Kidney epithelial cell (primary cell): ENCODE measurements around the gene KLK7. TPM values are rescaled to one million over a fixed set of nuclear protein-coding genes. Genes with fewer than 3 reads are reported as not detected.

Experiments
- DNase-seq: peaks from one replicate; pipeline ENCODE4 v3.0.0-alpha.2; 2010; ENCODE audit warnings: low read depth
- H3K27me3 ChIP-seq: 2 replicates; pipeline ENCODE4 v1.6.0; 2011; ENCODE audit warnings: low read length; ENCODE audit not compliant: control insufficient read depth, insufficient read depth
- H3K36me3 ChIP-seq: 2 replicates; pipeline ENCODE4 v1.5.1; 2011; ENCODE audit warnings: low read length; ENCODE audit not compliant: control insufficient read depth, insufficient read depth
- H3K4me3 ChIP-seq: 2 replicates; pipeline ENCODE4 v1.5.1; 2011; ENCODE audit warnings: low read depth, mild to moderate bottlenecking, control low read depth, low read length
- total RNA-seq: library from RNA; depleted of rRNA; stranded (reverse); fragments of >200 nt; gene quantifications from 2 replicates; pipeline ENCODE4 v1.2.3, GENCODE V29; 2015
- TF ChIP-seq, protein P1 (sequence below): IDR thresholded peaks from 2 replicates; pipeline ENCODE4 v1.5.1; 2011; ENCODE audit warnings: mild to moderate bottlenecking, moderate library complexity, low read length, control low read depth, inconsistent platforms; ENCODE audit not compliant: insufficient read depth, poor library complexity, severe bottlenecking

KLK7 gene
- total RNA-seq, 1 donor from 2014 or later = 18.7 TPM

DNA sequence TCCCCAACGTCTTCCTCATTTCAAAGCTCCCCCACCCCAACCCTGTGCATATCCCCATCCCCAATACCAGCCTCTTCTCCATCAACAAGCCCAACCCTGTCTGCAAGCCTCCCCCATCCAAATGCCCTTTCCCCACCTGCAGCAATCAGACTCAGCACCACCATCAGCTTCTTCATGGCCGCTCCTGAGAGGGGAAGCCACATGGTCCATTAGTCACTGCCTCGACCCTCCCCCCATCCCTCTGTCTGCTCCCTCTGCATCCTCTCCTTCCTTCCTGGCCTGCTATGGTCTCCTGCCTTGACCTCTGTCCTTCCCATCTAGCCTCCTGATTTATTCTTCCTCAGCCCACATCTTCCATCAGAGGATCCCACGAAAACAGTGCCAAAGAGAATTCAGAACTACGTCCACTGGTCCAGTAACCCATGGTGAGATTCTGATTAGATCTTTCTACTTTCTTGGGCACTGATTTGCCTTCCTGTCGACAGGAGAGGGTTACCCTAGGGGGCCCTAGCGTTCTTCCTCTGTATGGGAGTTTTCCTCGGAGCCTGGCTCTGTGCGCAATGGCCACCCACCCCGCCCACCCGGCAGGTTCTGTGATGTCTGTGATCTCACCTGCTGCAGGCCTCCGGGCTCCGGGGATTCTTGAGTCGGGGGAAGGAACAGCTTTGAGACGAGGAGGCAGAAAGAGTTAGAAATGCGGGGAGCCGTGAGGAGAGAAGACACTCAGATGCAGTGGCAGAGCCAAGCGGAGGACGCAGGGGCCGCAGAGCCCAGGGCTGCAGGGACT, 15.6 kb downstream of the KLK7 start:
- H3K27me3 ChIP-seq = no peaks in the 10 kb centered on the region
- no peak for DNase-seq
- TF ChIP-seq, protein P1, sequence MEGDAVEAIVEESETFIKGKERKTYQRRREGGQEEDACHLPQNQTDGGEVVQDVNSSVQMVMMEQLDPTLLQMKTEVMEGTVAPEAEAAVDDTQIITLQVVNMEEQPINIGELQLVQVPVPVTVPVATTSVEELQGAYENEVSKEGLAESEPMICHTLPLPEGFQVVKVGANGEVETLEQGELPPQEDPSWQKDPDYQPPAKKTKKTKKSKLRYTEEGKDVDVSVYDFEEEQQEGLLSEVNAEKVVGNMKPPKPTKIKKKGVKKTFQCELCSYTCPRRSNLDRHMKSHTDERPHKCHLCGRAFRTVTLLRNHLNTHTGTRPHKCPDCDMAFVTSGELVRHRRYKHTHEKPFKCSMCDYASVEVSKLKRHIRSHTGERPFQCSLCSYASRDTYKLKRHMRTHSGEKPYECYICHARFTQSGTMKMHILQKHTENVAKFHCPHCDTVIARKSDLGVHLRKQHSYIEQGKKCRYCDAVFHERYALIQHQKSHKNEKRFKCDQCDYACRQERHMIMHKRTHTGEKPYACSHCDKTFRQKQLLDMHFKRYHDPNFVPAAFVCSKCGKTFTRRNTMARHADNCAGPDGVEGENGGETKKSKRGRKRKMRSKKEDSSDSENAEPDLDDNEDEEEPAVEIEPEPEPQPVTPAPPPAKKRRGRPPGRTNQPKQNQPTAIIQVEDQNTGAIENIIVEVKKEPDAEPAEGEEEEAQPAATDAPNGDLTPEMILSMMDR = no peak
- H3K36me3 ChIP-seq = no peaks in the 10 kb centered on the region
- peak overlapping the region; percentile 13 for H3K4me3 ChIP-seq

DNA sequence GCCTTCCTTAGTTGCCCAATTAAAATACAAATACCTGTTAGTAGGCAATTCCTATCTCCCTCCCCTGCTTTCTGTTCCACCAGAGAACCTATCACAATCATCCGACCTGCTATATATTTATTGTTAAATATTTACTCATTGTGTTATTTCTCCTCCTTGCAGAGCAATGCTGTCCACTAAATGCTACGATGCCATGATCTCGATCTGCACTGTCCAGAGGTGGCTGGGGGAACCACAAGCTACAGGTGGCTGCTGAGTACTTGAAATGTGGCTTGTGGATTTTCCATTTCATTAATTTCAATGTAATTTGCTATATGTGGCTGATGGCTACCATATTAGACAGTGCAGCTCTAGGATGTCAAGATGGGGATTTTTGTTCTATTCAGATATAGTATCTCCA, 19.5 kb downstream of the KLK7 start:
- H3K36me3 ChIP-seq = no peaks in the 10 kb centered on the region
- DNase-seq = no peak
- no peak overlapping the region for H3K4me3 ChIP-seq
- TF ChIP-seq, protein P1 = no peak
- no peaks in the 10 kb centered on the region for H3K27me3 ChIP-seq

DNA sequence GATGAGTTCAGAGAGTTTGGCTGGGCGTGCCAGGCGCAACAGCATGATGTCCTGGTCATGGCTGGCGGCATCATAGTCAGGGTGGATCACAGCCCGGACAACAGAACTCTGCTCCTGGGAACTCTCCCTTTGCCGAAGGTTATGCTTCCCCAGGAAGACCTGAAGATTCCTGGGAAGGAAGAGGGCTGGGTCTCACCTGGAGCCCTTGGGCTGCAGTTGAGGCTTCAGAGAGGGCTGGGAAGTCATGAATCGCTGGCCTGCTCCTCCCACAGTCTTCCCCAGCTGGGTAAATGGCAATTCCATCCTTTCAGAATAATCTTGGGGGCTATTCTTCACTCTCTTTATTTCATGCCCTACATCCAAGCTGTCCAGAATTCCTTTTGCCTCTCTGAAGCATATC, 20.3 kb downstream of the KLK7 start:
- DNase-seq = no peak
- H3K36me3 ChIP-seq = no peaks in the 10 kb centered on the region
- H3K4me3 ChIP-seq = no peak overlapping the region
- no peaks in the 10 kb centered on the region for H3K27me3 ChIP-seq
- TF ChIP-seq, protein P1 = no peak

DNA sequence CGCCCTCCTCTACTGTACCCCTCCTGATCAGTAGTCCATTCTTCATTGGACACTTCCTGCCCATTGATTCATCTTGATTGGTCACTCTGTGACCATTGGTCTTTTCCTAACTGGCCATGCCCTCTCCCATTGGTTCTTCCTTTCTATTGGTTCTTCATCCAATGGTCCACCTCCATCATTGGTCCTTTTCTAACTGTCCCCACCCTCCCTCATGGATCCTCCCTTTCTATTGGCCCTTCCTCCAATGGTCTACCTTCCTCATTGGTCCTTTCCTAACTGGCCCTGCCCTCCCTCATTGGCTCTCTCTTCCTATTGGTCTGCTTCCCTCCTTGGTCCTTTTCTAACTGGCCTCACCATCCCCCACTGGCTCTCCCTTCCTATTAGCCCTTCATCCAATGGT, 21.5 kb downstream of the KLK7 start:
- H3K27me3 ChIP-seq = no peaks in the 10 kb centered on the region
- H3K36me3 ChIP-seq = no peaks in the 10 kb centered on the region
- no peak for DNase-seq
- TF ChIP-seq, protein P1 = no peak
- H3K4me3 ChIP-seq = no peak overlapping the region

DNA sequence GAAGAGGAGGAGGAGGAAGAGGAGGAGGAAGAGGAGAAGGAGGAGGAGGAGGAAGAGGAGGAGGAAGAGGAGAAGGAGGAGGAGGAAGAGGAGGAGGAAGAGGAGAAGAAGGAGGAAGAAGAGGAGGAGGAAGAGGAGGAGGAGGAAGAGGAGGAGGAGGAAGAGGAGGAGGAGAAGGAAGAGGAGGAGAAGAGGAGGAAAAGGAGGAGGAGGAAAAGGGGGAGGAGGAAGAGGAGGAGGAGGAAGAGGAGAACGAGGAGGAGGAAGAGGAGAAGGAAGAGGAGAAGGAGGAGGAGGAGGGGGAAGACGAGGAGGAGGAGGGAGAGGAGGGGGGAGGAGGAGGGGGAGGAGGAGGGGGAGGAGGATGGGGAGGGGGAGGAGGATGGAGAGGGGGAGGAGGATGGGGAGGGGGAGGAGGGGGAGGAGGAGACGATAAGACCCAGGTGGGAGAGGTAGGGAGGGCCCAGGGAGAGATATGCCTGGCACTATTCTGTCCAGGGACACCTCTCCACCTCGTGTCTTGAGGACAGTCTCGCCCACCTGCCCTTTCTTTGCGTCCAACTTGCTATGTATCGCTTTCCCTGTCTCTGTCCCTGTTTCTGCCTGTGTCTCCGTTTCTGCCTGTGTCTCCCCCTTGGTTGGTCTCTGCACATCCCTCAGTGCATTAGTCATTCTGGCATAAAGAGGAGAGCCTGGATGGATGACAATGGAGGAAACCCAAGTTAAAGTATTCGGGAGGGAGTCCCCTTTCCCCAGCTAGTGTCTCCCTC, 23.8 kb downstream of the KLK7 start:
- H3K4me3 ChIP-seq = no peak overlapping the region
- TF ChIP-seq, protein P1 = no peak
- no peak for DNase-seq
- no peaks in the 10 kb centered on the region for H3K36me3 ChIP-seq
- no peaks in the 10 kb centered on the region for H3K27me3 ChIP-seq

DNA sequence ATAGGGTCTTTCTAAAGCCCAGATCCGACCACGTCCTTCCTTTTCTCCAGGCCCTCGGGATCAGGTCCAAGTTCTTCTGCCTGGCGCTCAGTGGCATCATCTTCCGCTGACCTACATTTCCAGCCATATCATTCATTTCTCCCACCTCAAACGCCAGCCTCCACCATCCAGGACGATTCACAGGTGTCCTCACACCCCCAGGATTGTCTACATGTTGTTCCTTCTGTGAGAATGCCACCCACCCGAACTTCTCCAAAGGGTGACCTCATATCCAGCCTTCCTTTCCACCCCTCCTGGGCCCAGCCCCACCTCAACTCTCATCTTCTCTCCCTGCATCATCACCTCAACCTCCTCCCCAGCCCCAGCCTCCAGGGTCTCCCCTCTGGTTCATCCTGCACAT, 26.1 kb downstream of the KLK7 start:
- Histone ChIP-seq H3K4me3 (no peak overlapping the region), H3K27me3 (peaks cover 2% of the 10 kb centered on the region), H3K36me3 (no peaks in the 10 kb centered on the region)
- TF ChIP-seq, protein P1 = no peak
- no peak for DNase-seq
